HL-60 (cell line): ENCODE results near the gene PLGRKT.
"Not testable (repeated sequence)": the region's sequence is repeated elsewhere in the genome, so short reads cannot be mapped to it uniquely, and the experiment has no call there.

Source experiments
- DNase-seq, 2 experiments: peaks; one replicate each; pipeline ENCODE4 v3.0.0-alpha.2; 2010 to 2020; ENCODE audit warnings: low read depth in 1 of 2, low spot score in 1 of 2
- H3K27ac ChIP-seq: fragments of 250-450 bp; sonication (Bioruptor Pico); replicated peaks from 2 replicates; pipeline ENCODE4 v1.5.1; 2020; ENCODE audit warnings: mild to moderate bottlenecking, moderate library complexity
- H3K27me3 ChIP-seq: fragments of 250-450 bp; sonication (Bioruptor Pico); 2 replicates; pipeline ENCODE4 v1.5.1; 2021; ENCODE audit warnings: mild to moderate bottlenecking, moderate library complexity; ENCODE audit not compliant: insufficient read depth, poor library complexity, severe bottlenecking
- H3K4me3 ChIP-seq: replicated peaks from 2 replicates; pipeline ENCODE4 v1.5.1; 2011; ENCODE audit warnings: mild to moderate bottlenecking, control low read depth, low read length; ENCODE audit not compliant: insufficient read depth
- GABPA ChIP-seq: IDR thresholded peaks from 2 replicates; pipeline ENCODE4 v1.6.1; 2012; ENCODE audit warnings: low read depth
- POLR2AphosphoS5 ChIP-seq: IDR thresholded peaks from 2 replicates; pipeline ENCODE4 v1.6.1; 2012; ENCODE audit warnings: low read depth
- REST ChIP-seq: IDR thresholded peaks from 2 replicates; pipeline ENCODE4 v1.6.1; 2012; ENCODE audit warnings: low read depth; ENCODE audit not compliant: insufficient replicate concordance
- SPI1 ChIP-seq: IDR thresholded peaks from 2 replicates; pipeline ENCODE4 v1.6.1; 2012; ENCODE audit warnings: low read depth, mild to moderate bottlenecking, borderline replicate concordance
- TF ChIP-seq, protein P1 (sequence below): IDR thresholded peaks from one replicate; pipeline ENCODE4 v1.5.1; 2011; ENCODE audit warnings: low read length, control low read depth, inconsistent platforms; ENCODE audit not compliant: insufficient read depth

PLGRKT gene

GRCh38 chr9:5352637-5353248, 85.0 kb downstream of the PLGRKT start:
- Histone ChIP-seq H3K27me3 (no peaks in the 10 kb centered on the region), H3K4me3 (no peak overlapping the region), H3K27ac (no peak overlapping the region)
- no peak for DNase-seq
- TF ChIP-seq SPI1 (no peak), GABPA (no peak), REST (no peak), POLR2AphosphoS5 (no peak)
- TF ChIP-seq, protein P1, sequence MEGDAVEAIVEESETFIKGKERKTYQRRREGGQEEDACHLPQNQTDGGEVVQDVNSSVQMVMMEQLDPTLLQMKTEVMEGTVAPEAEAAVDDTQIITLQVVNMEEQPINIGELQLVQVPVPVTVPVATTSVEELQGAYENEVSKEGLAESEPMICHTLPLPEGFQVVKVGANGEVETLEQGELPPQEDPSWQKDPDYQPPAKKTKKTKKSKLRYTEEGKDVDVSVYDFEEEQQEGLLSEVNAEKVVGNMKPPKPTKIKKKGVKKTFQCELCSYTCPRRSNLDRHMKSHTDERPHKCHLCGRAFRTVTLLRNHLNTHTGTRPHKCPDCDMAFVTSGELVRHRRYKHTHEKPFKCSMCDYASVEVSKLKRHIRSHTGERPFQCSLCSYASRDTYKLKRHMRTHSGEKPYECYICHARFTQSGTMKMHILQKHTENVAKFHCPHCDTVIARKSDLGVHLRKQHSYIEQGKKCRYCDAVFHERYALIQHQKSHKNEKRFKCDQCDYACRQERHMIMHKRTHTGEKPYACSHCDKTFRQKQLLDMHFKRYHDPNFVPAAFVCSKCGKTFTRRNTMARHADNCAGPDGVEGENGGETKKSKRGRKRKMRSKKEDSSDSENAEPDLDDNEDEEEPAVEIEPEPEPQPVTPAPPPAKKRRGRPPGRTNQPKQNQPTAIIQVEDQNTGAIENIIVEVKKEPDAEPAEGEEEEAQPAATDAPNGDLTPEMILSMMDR = no peak

- not testable (repeated sequence) for H3K27ac ChIP-seq, DNase-seq, H3K4me3 ChIP-seq, H3K27me3 ChIP-seq
Observed at GRCh38 chr9:5338992-5339981, 98.4 kb downstream of the PLGRKT start, which contains the start of gene RLN1. Gene RLN1, minus strand, starts transcription at chr9:5339876. Its CDS starts 130 bp downstream, at chr9:5339746.

DNA sequence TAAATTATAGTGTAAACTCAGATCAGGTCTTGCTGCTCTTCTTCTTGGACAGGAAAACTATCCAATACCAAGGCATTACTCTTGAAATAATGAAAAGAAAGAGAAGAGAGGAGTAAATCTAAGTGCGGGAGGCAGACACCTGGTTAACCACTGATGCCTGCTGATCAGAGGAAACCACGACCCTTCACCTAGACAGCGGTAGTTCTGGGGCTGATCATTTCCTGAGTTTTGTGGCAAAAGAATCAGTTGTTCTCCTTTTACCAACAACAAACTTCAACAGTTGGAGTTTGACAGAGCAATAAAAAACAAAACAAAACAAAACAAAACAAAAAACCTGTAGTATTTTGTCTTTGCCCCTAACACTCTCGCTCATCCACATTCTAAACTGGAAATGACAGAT, 101.0 kb downstream of the PLGRKT start:
- H3K27ac ChIP-seq = no peak overlapping the region
- H3K27me3 ChIP-seq = no peaks in the 10 kb centered on the region
- H3K4me3 ChIP-seq = no peak overlapping the region
- TF ChIP-seq GABPA = no peak
- TF ChIP-seq, protein P1 = no peak
- no peak for DNase-seq

GRCh38 chr9:5331276-5331675, 106.4 kb downstream of the PLGRKT start:
- H3K27me3 ChIP-seq, H3K27ac ChIP-seq, DNase-seq, H3K4me3 ChIP-seq: not testable (repeated sequence)

DNA sequence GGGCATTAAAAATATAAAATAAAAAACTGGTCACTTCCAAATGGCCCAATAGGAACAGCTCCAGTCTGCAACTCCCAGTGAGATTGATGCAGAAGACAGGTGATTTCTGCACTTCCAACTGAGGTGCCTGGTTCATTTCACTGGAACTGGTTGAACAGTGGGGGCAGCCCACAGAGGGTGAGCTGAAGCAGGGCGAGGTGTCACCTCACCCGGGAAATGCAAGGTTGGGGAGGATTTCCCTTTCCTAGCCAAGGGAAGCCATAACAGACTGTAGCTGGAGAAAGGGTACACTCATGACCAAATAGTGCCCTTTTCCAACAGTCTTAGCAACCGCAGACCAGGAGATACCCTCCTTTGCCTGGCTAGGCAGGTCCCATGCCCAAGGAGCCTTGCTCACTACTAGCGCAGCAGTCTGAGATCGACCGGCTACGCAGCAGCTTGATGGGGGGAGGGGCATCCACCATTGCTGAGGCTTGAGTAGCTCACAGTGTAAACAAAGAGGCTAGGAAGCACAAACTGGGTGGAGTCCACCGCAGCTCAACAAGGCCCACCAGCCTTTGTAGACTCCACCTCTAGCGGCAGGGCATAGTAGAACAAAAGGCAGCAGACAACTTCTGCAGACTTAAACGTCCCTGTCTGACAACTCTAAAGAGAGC, 110.7 kb downstream of the PLGRKT start:
- H3K27me3 ChIP-seq = no peaks in the 10 kb centered on the region
- TF ChIP-seq POLR2AphosphoS5 (no peak), REST (no peak), SPI1 (no peak), GABPA (no peak)
- TF ChIP-seq, protein P1 = no peak
- H3K4me3 ChIP-seq = no peak overlapping the region
- H3K27ac ChIP-seq = no peak overlapping the region
- no peak for DNase-seq
